A673 (cell line): ENCODE results near the gene SAC3D1. TPM values are rescaled to one million over a fixed set of nuclear protein-coding genes. Genes with fewer than 3 reads are reported as not detected.
A peak's percentile ranks its signal among the peaks of the same experiment; 100 is the strongest.

Experiments
- BruUV-seq: library from RNA; stranded (reverse); fragments of 400-500 nt; replicated peaks from 2 replicates; lab custom pipeline; 2021; lab: Mats Ljungman, UMichigan
- CTCF ChIA-PET: fragments of 300-600 bp; sonication (Branson Sonifier 250); formaldehyde crosslinking; loops from one replicate; lab custom pipeline; 2022; ENCODE audit warnings: antibody characterized with exemption; lab: Charles Lee
- POLR2A ChIA-PET: fragments of 300-600 bp; sonication (Branson Sonifier 250); formaldehyde crosslinking; loops from one replicate; lab custom pipeline; 2022; ENCODE audit warnings: antibody characterized with exemption; ENCODE audit not compliant: low non-redundant PET; lab: Charles Lee
- DNase-seq: peaks from one replicate; pipeline ENCODE4 v3.0.0-alpha.2; 2015; ENCODE audit warnings: low spot score
- H3K27ac ChIP-seq: fragments of 200-600 bp; sonication (generic); 2 replicates; pipeline ENCODE4 v1.5.1; 2016; ENCODE audit warnings: mixed run types, low read depth, mild to moderate bottlenecking, mixed read lengths, antibody characterized with exemption, low read length; ENCODE audit not compliant: poor library complexity, severe bottlenecking
- H3K27me3 ChIP-seq: fragments of 200-600 bp; sonication (generic); replicated peaks from 2 replicates; pipeline ENCODE4 v1.6.1; 2017; ENCODE audit warnings: mixed run types, low read depth, mild to moderate bottlenecking, mixed read lengths, antibody characterized with exemption, low read length; ENCODE audit not compliant: insufficient read depth, poor library complexity
- H3K36me3 ChIP-seq: fragments of 200-600 bp; sonication (generic); 2 replicates; pipeline ENCODE4 v1.6.1; 2016; ENCODE audit warnings: mixed run types, mild to moderate bottlenecking, mixed read lengths, antibody characterized with exemption, low read length; ENCODE audit not compliant: insufficient read depth, poor library complexity, severe bottlenecking
- H3K4me1 ChIP-seq: fragments of 200-600 bp; sonication (generic); 2 replicates; pipeline ENCODE4 v1.6.1; 2017; ENCODE audit warnings: mixed run types, mild to moderate bottlenecking, mixed read lengths, antibody characterized with exemption, low read length; ENCODE audit not compliant: insufficient read depth, poor library complexity, severe bottlenecking
- H3K4me3 ChIP-seq: fragments of 200-600 bp; sonication (generic); 2 replicates; pipeline ENCODE4 v1.5.1; 2016; ENCODE audit warnings: low read depth, mixed run types, mild to moderate bottlenecking, mixed read lengths, low read length; ENCODE audit not compliant: poor library complexity, severe bottlenecking
- H3K9me3 ChIP-seq: fragments of 200-600 bp; sonication (generic); 2 replicates; pipeline ENCODE4 v1.6.1; 2016; ENCODE audit warnings: mixed run types, low read depth, mild to moderate bottlenecking, mixed read lengths, antibody characterized with exemption, low read length; ENCODE audit not compliant: poor library complexity, severe bottlenecking
- EZH2 ChIP-seq: fragments of 200-600 bp; sonication (generic); IDR thresholded peaks from 2 replicates; pipeline ENCODE4 v1.6.1; 2017; ENCODE audit warnings: borderline replicate concordance, low read depth, mild to moderate bottlenecking, mixed read lengths, antibody characterized with exemption, low read length; ENCODE audit not compliant: poor library complexity, severe bottlenecking
- intact Hi-C: fragments of 100-400 bp; cut with micrococcal nuclease; formaldehyde crosslinking; loops from one replicate; pipeline ENCODE4 v1.10.0; 2022; ENCODE audit not compliant: unreplicated experiment
- total RNA-seq: library from RNA; stranded (reverse); gene quantifications from 2 replicates; pipeline ENCODE4 v1.2.3, GENCODE V29; 2021
- TF ChIP-seq, protein P1 (sequence below): fragments of 300-800, 200-600 bp; sonication (generic); conservative IDR thresholded peaks from 2 replicates; pipeline ENCODE4 v1.5.1; 2017; ENCODE audit warnings: low read depth, mild to moderate bottlenecking, antibody characterized with exemption, low read length, moderate library complexity, mixed read lengths

SAC3D1 gene
- total RNA-seq, 1 experiment from 2014 or later, result 43.9 TPM

DNA sequence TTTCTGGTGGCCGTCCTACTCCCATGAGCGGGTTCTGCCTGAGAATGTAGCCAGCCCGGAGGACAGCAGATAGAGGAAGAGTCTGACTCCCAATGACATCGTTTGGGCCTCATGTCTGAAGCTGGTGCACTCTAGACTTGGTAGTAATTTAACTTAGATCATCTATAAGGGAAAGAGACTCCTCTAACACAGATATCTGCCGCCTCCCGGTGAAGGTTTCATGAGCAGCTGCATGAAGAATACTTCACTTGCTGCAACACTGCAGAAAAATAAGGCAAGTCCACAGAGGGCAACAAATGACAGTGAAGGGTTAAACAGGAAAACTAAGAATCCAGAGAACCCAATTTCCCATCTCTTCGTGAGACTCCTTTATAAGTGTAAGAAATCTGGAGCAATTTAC is 33.0 kb upstream of the SAC3D1 start:
- no peak for DNase-seq
- POLR2A ChIA-PET, result no interaction called here
- H3K4me1 ChIP-seq, result no peaks in the 10 kb centered on the region
- BruUV-seq, result no TSS peak
- intact Hi-C loops, result no loop called here
- TF ChIP-seq, protein P1, sequence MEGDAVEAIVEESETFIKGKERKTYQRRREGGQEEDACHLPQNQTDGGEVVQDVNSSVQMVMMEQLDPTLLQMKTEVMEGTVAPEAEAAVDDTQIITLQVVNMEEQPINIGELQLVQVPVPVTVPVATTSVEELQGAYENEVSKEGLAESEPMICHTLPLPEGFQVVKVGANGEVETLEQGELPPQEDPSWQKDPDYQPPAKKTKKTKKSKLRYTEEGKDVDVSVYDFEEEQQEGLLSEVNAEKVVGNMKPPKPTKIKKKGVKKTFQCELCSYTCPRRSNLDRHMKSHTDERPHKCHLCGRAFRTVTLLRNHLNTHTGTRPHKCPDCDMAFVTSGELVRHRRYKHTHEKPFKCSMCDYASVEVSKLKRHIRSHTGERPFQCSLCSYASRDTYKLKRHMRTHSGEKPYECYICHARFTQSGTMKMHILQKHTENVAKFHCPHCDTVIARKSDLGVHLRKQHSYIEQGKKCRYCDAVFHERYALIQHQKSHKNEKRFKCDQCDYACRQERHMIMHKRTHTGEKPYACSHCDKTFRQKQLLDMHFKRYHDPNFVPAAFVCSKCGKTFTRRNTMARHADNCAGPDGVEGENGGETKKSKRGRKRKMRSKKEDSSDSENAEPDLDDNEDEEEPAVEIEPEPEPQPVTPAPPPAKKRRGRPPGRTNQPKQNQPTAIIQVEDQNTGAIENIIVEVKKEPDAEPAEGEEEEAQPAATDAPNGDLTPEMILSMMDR, result no peak
- no peak for TF ChIP-seq EZH2
- CTCF ChIA-PET, result no interaction called here
- H3K4me3 ChIP-seq, result no peak overlapping the region
- H3K9me3 ChIP-seq, result no peaks in the 10 kb centered on the region
- H3K36me3 ChIP-seq, result no peaks in the 10 kb centered on the region
- H3K27ac ChIP-seq, result no peak overlapping the region
- H3K27me3 ChIP-seq, result no peaks in the 10 kb centered on the region

DNA sequence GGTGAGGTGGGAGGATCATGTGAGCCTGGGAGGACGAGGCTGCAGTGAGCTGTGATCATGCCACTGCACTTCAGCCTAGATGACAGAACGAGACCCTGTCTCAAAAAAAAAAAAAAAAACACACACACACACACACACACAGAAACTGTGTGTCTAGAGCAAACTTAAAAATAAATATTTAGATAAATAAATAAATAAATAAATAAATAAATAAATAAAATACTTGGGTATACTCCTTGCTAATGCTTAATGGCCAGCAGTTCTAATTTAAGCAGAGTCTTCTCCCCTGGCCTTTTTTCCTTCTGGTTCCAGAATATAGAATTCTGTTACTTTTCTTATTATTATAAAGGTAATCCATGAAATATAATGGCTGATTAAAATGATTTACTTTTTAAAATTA is 32.1 kb upstream of the SAC3D1 start:
- CTCF ChIA-PET, result no interaction called here

DNA sequence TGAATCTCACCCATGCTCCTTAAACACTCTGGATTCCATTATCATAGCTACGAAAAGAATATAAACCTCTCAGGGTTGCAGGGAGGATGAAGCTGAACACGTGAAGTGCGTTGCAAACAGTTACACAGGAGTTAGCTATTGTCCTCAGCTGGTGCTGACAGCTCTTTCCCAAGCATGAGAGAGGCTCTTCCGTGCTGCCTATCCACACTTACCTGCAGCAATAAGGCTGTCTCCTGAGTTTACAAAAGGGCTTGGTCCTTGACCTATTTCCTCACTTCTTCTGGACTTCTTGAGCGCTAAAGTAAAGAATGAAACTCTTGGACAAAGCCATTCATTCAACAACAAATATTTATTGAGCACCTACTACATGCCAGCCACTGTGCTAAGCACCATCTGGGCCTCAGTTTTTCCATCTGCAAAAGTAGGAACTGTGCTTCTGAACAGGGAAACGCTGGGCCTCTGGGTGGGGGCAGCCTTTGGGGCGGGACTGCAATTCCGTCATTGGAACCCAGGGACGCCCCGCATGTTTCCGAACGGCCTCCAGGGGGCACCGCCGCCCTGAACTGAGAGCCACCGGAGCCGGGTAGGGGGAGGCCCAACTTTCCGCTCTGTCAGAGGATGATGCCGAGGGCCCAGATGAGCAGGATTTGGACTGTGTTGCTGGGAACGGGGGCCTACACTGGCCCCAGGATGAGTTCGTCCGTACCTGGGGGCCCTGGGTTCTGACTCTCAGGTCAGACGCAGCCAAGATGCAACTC is 27.7 kb upstream of the SAC3D1 start:
- H3K4me3 ChIP-seq, result peak overlapping the region; percentile 95
- ChIA-PET POLR2A (no interaction called here), CTCF (interaction anchor here (0.6 kb wide), 1 partner anchor 84 kb away, joined by 7 read pairs; no protein-coding TSS in a partner anchor)
- DNase-seq, result peak; percentile 96
- H3K4me1 ChIP-seq, result no peaks in the 10 kb centered on the region
- intact Hi-C loops, result no loop called here
- peak overlapping the region; percentile 96 for H3K27ac ChIP-seq
- BruUV-seq, result no TSS peak
- no peak for TF ChIP-seq EZH2
- TF ChIP-seq, protein P1, result peak; percentile 81
- no peaks in the 10 kb centered on the region for H3K27me3 ChIP-seq
- no peaks in the 10 kb centered on the region for H3K9me3 ChIP-seq
- H3K36me3 ChIP-seq, result peaks cover 2% of the 10 kb centered on the region

More for the DNA sequence above, 32.1 kb upstream of the SAC3D1 start:
- Histone ChIP-seq H3K27me3 (no peaks in the 10 kb centered on the region), H3K4me3 (no peak overlapping the region), H3K27ac (no peak overlapping the region), H3K36me3 (no peaks in the 10 kb centered on the region), H3K9me3 (no peaks in the 10 kb centered on the region), H3K4me1 (no peaks in the 10 kb centered on the region)
- no peak for DNase-seq
- TF ChIP-seq, protein P1, result no peak
- TF ChIP-seq EZH2, result no peak
- intact Hi-C loops, result no loop called here
- no TSS peak for BruUV-seq
- POLR2A ChIA-PET, result no interaction called here
